ENCODE data around the gene VWA8. TPM values are rescaled to one million over a fixed set of nuclear protein-coding genes. Genes with fewer than 3 reads are reported as not detected.

Gene VWA8
- total RNA-seq, 1 donor from 2014 or later: 14.6 TPM

DNA sequence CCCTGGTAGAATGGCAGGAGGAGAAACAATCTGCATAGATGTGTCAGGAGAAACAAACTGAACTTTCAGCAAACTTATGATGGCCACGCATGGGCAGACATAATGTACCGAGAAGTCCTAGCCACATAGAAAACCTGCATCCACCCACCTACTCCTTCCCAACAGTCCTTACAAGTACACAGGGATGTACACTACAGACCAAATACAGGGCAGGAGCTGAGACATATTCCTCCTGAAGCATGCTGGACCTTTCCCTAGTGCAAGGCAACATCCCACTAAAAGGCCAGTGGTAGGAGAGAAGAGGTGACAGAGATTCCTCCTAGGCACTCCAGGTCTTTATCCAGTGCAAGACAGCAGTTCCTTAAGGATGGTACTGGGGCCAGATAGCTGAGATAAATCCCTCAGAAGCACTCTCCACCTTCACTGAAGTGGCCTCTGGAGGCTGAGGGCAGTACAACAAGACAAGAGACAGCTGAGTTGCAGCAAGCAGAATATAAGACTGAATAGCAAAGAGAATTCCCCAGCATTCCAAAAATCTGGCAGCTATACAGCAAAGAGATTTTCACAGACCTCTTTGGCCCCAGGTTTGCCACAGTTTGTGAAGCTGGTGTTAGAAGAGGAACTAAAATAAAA lies 18.3 kb downstream of the VWA8 start:
- H3K4me3 ChIP-seq (ENCODE audit: low read depth, low read length): no peak overlapping the region
- DNase-seq (ENCODE audit: low read depth): no peak
- H3K36me3 ChIP-seq (ENCODE audit: control insufficient read depth, insufficient read depth, low read length): no peaks in the 10 kb centered on the region
- TF ChIP-seq, protein P1, sequence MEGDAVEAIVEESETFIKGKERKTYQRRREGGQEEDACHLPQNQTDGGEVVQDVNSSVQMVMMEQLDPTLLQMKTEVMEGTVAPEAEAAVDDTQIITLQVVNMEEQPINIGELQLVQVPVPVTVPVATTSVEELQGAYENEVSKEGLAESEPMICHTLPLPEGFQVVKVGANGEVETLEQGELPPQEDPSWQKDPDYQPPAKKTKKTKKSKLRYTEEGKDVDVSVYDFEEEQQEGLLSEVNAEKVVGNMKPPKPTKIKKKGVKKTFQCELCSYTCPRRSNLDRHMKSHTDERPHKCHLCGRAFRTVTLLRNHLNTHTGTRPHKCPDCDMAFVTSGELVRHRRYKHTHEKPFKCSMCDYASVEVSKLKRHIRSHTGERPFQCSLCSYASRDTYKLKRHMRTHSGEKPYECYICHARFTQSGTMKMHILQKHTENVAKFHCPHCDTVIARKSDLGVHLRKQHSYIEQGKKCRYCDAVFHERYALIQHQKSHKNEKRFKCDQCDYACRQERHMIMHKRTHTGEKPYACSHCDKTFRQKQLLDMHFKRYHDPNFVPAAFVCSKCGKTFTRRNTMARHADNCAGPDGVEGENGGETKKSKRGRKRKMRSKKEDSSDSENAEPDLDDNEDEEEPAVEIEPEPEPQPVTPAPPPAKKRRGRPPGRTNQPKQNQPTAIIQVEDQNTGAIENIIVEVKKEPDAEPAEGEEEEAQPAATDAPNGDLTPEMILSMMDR (IDR thresholded peaks at IDR 0.05; ENCODE audit: insufficient read depth, low read length, poor library complexity, severe bottlenecking): peak; percentile 53
- no peaks in the 10 kb centered on the region for H3K27me3 ChIP-seq (ENCODE audit: control insufficient read depth, insufficient read depth, low read length)

DNA sequence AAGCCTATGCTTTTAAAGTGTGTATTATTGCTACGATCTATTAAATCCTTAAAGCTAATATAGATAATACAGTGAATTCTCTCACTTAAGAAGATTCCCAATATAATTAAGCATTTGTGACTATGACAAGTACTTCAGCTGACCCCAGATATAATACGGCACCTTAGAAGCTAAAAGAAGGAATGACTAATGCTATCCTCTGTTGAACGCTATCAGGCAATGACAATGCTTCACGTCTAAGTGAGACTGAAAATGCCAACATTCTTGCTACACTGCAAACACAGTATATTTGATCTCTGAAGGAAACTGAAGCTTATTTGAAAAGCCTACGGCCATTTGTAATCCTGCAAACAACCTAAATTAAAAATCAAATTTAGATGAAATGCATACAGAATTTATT lies 19.7 kb downstream of the VWA8 start:
- Histone ChIP-seq H3K27me3 (ENCODE audit: control insufficient read depth, insufficient read depth, low read length) (no peaks in the 10 kb centered on the region), H3K4me3 (ENCODE audit: low read depth, low read length) (no peak overlapping the region), H3K36me3 (ENCODE audit: control insufficient read depth, insufficient read depth, low read length) (no peaks in the 10 kb centered on the region)
- TF ChIP-seq, protein P1 (IDR thresholded peaks at IDR 0.05; ENCODE audit: insufficient read depth, low read length, poor library complexity, severe bottlenecking): no peak
- DNase-seq (ENCODE audit: low read depth): no peak

DNA sequence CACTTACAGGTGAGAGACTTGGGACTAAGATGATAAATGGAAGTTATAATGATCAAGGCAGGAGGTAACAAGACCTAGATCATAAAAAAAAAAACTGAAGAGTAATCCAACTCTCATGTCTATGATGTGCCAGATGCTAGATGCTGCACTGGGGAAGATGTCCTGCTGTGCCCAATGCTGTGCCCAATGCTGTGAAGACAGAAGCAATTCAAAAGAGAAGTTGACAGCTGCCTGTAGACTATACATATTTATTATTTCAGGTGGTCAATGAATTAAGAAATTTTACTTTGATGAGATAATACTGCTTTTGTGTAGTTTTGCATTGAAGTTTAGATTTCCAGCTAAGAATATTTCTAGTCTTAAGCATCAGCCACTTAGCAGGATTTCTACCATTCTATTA lies 21.5 kb downstream of the VWA8 start:
- Histone ChIP-seq H3K27me3 (ENCODE audit: control insufficient read depth, insufficient read depth, low read length) (no peaks in the 10 kb centered on the region), H3K36me3 (ENCODE audit: control insufficient read depth, insufficient read depth, low read length) (no peaks in the 10 kb centered on the region), H3K4me3 (ENCODE audit: low read depth, low read length) (no peak overlapping the region)
- no peak for DNase-seq (ENCODE audit: low read depth)
- TF ChIP-seq, protein P1 (IDR thresholded peaks at IDR 0.05; ENCODE audit: insufficient read depth, low read length, poor library complexity, severe bottlenecking): no peak

DNA sequence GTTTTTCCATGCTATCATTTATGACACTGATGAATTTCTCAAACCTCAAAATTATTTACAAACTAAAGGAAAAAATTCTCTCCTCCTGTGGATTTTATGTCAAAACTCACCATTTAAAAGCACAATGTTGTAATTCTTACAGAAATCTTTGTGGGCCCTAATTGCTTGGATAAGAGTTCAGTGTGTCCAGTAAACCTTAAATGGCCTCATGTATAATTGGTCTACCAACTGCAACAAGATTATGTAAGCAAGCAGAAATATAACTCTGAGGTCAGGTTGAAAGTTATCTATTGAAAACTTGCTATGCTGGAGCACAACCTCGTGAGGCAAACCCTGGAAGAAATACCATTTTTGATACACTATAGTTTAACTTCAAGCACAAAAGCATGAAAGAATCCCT lies 22.0 kb downstream of the VWA8 start:
- no peaks in the 10 kb centered on the region for H3K27me3 ChIP-seq (ENCODE audit: control insufficient read depth, insufficient read depth, low read length)
- no peak for DNase-seq (ENCODE audit: low read depth)
- H3K36me3 ChIP-seq (ENCODE audit: control insufficient read depth, insufficient read depth, low read length): no peaks in the 10 kb centered on the region
- no peak overlapping the region for H3K4me3 ChIP-seq (ENCODE audit: low read depth, low read length)
- TF ChIP-seq, protein P1 (IDR thresholded peaks at IDR 0.05; ENCODE audit: insufficient read depth, low read length, poor library complexity, severe bottlenecking): no peak

DNA sequence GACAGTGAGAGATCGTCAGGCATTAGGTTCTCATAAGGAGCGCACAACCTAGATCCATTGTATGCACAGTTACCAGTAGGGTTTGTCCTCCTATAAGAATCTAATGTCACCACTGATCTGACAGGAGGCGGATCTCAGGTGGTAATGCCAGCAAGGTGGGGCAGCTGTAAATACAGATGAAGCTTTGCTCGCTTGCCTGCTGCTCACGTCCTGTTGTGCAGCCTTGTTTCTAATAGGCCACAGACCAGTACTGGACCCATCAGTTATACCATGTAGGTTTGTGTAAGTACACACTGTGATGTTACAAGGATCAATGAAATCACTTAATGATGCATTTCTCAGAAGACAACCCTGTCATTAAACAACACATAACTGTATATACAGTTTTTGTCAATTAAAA lies 23.5 kb downstream of the VWA8 start:
- DNase-seq (ENCODE audit: low read depth): no peak
- H3K36me3 ChIP-seq (ENCODE audit: control insufficient read depth, insufficient read depth, low read length): no peaks in the 10 kb centered on the region
- no peaks in the 10 kb centered on the region for H3K27me3 ChIP-seq (ENCODE audit: control insufficient read depth, insufficient read depth, low read length)
- TF ChIP-seq, protein P1 (IDR thresholded peaks at IDR 0.05; ENCODE audit: insufficient read depth, low read length, poor library complexity, severe bottlenecking): no peak
- no peak overlapping the region for H3K4me3 ChIP-seq (ENCODE audit: low read depth, low read length)

DNA sequence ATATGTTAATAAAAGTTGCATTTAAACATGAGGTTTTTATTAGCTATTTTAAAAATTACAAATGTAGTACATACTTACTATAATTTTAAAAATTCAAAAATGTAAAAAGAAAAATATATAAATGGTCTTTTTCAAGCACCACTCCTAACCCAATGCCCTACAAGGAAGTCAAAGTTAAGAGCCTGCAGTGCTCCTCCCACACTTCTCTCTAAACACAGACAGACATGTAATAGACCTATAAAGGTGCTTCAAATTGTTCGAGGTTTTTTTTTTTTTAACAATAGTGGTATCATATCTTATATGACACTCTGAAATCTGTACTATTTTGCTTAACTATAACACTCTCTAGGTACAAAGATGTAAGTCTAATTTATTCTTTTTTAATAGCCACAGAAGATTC lies 25.4 kb downstream of the VWA8 start:
- no peak for DNase-seq (ENCODE audit: low read depth)
- H3K4me3 ChIP-seq (ENCODE audit: low read depth, low read length): no peak overlapping the region
- no peaks in the 10 kb centered on the region for H3K36me3 ChIP-seq (ENCODE audit: control insufficient read depth, insufficient read depth, low read length)
- TF ChIP-seq, protein P1 (IDR thresholded peaks at IDR 0.05; ENCODE audit: insufficient read depth, low read length, poor library complexity, severe bottlenecking): no peak
- H3K27me3 ChIP-seq (ENCODE audit: control insufficient read depth, insufficient read depth, low read length): no peaks in the 10 kb centered on the region
